ENCODE data around the gene CDH4. TPM values are rescaled to one million over a fixed set of nuclear protein-coding genes. Genes with fewer than 3 reads are reported as not detected.

Gene CDH4
- total RNA-seq, 1 experiment from 2014 or later: 25.0 TPM

DNA sequence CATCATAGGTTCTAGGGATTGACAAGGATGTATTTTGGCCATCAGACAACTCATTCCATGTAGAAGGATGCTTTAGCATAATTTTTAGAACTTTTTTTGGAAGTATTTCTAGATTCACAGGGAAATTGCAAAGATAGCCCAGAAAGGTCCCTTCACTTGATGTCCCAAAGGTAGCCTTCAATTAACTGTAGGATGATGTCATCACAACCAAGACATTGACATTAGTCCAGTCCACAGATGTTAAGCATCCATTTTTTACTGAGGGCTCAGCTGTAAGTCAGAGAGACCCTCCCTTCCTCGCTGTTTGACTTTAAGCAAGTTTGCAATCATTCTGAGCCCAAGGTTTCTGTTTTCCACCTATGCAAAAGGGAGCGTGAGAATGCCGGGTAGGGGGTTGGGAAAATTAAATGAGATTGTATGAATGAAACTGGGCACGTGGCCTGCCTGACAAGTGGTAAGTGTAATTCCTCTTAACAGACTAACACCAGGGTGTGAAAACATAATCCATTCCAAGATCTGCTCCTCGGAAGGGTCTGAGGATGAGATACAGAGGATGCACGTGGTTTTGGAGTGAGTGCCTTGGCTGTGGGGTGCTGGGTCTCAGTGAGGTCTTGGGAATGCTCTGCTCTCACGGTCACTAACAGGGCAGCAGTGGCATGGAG lies 126.8 kb downstream of the CDH4 start:
- no TSS peak for BruUV-seq (replicated peaks)
- no peaks in the 10 kb centered on the region for H3K27me3 Mint-ChIP-seq (ENCODE audit: insufficient read depth, unreplicated experiment)
- intact Hi-C loops (cut with micrococcal nuclease): no loop called here
- CTCF ChIA-PET: interaction anchor here (0.6 kb wide), 1 partner anchor 52 kb away, joined by 3 read pairs; no protein-coding TSS in a partner anchor
- H3K36me3 Mint-ChIP-seq (ENCODE audit: insufficient read depth, unreplicated experiment): no peaks in the 10 kb centered on the region
- TF ChIP-seq, protein P1, sequence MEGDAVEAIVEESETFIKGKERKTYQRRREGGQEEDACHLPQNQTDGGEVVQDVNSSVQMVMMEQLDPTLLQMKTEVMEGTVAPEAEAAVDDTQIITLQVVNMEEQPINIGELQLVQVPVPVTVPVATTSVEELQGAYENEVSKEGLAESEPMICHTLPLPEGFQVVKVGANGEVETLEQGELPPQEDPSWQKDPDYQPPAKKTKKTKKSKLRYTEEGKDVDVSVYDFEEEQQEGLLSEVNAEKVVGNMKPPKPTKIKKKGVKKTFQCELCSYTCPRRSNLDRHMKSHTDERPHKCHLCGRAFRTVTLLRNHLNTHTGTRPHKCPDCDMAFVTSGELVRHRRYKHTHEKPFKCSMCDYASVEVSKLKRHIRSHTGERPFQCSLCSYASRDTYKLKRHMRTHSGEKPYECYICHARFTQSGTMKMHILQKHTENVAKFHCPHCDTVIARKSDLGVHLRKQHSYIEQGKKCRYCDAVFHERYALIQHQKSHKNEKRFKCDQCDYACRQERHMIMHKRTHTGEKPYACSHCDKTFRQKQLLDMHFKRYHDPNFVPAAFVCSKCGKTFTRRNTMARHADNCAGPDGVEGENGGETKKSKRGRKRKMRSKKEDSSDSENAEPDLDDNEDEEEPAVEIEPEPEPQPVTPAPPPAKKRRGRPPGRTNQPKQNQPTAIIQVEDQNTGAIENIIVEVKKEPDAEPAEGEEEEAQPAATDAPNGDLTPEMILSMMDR (IDR thresholded peaks at IDR 0.05; ENCODE audit: unreplicated experiment): no peak
- no peak overlapping the region for H3K4me3 Mint-ChIP-seq (ENCODE audit: unreplicated experiment)
- no peaks in the 10 kb centered on the region for H3K9me3 Mint-ChIP-seq (ENCODE audit: unreplicated experiment)
- no peak overlapping the region for H3K27ac Mint-ChIP-seq (ENCODE audit: low read depth, unreplicated experiment)
- no peak for DNase-seq (ENCODE audit: unreplicated experiment)
- no peaks in the 10 kb centered on the region for H3K4me1 Mint-ChIP-seq (ENCODE audit: insufficient read depth, unreplicated experiment)
- POLR2A ChIA-PET: no interaction called here

DNA sequence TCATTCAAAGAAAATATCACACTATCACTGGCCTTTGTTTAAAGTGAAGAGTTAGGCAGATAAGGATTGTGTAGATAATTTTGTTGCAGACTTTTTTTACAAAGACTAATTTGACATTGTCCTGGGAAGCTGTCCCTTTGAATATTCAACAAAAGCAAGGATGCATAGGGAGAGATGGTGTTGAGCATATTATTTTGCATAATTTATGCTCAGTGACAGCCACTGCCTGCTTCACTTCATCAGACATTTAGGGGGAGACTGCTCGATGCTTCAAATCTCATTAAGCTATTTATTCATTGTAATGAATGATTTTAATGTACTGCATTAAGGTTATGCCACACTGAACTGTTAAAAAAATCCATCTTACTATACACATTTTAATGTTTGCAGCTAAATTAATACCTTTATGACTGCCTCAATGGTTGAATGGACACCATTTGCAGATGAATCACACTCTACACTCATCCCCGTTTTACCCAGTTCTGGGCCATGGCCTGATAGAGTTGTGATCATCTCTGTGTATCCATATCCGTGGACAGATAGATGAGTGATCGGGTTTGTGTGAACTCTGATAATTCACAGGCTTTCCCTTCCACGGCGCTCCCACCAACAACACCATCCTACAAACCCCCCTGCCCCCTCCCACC lies 128.0 kb downstream of the CDH4 start:
- Mint-ChIP-seq H3K36me3 (ENCODE audit: insufficient read depth, unreplicated experiment) (no peaks in the 10 kb centered on the region), H3K9me3 (ENCODE audit: unreplicated experiment) (no peaks in the 10 kb centered on the region), H3K27me3 (ENCODE audit: insufficient read depth, unreplicated experiment) (no peaks in the 10 kb centered on the region), H3K4me3 (ENCODE audit: unreplicated experiment) (no peak overlapping the region), H3K4me1 (ENCODE audit: insufficient read depth, unreplicated experiment) (no peaks in the 10 kb centered on the region), H3K27ac (ENCODE audit: low read depth, unreplicated experiment) (no peak overlapping the region)
- no TSS peak for BruUV-seq (replicated peaks)
- POLR2A ChIA-PET: no interaction called here
- CTCF ChIA-PET: interaction anchor here (0.5 kb wide), 1 partner anchor 177 kb away, joined by 4 read pairs; no protein-coding TSS in a partner anchor
- TF ChIP-seq, protein P1 (IDR thresholded peaks at IDR 0.05; ENCODE audit: unreplicated experiment): no peak
- intact Hi-C loops (cut with micrococcal nuclease): no loop called here
- no peak for DNase-seq (ENCODE audit: unreplicated experiment)

DNA sequence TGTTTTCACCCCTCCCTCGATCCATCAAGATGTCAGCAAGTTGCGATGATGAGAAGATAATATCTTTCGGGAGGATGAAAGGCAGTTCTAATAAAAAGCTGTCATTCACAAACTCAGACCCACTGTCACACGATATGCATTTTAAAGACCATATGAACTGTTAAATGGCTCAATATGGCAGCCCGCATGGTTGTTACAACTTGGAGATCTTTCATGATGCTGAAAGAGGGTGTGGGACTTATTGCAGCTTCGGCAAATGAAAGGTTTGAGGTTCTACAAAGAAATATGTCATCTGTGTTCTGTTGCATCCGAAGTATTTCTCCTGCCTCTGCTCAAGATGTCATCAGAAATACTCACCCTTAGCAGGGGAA lies 128.5 kb downstream of the CDH4 start:
- H3K4me1 Mint-ChIP-seq (ENCODE audit: insufficient read depth, unreplicated experiment): no peaks in the 10 kb centered on the region
- no peaks in the 10 kb centered on the region for H3K9me3 Mint-ChIP-seq (ENCODE audit: unreplicated experiment)
- no TSS peak for BruUV-seq (replicated peaks)
- intact Hi-C loops (cut with micrococcal nuclease): no loop called here
- no peaks in the 10 kb centered on the region for H3K36me3 Mint-ChIP-seq (ENCODE audit: insufficient read depth, unreplicated experiment)
- no peak for DNase-seq (ENCODE audit: unreplicated experiment)
- TF ChIP-seq, protein P1 (IDR thresholded peaks at IDR 0.05; ENCODE audit: unreplicated experiment): no peak
- CTCF ChIA-PET: interaction anchor here (1.4 kb wide), 1 partner anchor 516 kb away, joined by 7 read pairs; no protein-coding TSS in a partner anchor
- H3K27ac Mint-ChIP-seq (ENCODE audit: low read depth, unreplicated experiment): no peak overlapping the region
- H3K27me3 Mint-ChIP-seq (ENCODE audit: insufficient read depth, unreplicated experiment): no peaks in the 10 kb centered on the region
- POLR2A ChIA-PET: no interaction called here
- no peak overlapping the region for H3K4me3 Mint-ChIP-seq (ENCODE audit: unreplicated experiment)

DNA sequence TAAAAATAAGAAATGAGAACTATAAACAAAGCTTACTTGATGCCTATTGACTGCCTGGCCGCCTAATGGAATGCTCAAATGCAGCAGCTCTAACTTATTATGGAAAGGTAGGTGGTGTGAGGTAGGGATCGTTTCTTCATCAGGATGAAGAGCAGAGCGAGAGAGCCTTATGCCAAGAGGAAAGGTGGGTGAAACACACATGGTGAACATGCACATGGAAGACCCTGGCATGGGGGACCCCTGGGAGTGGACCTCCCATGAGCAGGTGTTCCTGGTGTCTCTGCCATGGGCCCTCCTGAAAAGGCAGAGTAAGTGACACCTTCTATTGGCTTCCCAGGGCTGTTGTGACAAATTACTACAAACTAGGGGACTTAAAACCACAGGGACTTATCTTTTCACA lies 130.1 kb downstream of the CDH4 start:
- POLR2A ChIA-PET: interaction anchor here (0.7 kb wide), 1 partner anchor 16 kb away, joined by 3 read pairs; no protein-coding TSS in a partner anchor
- Mint-ChIP-seq H3K36me3 (ENCODE audit: insufficient read depth, unreplicated experiment) (peaks cover 6% of the 10 kb centered on the region), H3K27me3 (ENCODE audit: insufficient read depth, unreplicated experiment) (no peaks in the 10 kb centered on the region), H3K9me3 (ENCODE audit: unreplicated experiment) (no peaks in the 10 kb centered on the region), H3K4me3 (ENCODE audit: unreplicated experiment) (no peak overlapping the region), H3K4me1 (ENCODE audit: insufficient read depth, unreplicated experiment) (peaks cover 3% of the 10 kb centered on the region), H3K27ac (ENCODE audit: low read depth, unreplicated experiment) (no peak overlapping the region)
- TF ChIP-seq, protein P1 (IDR thresholded peaks at IDR 0.05; ENCODE audit: unreplicated experiment): no peak
- intact Hi-C loops (cut with micrococcal nuclease): no loop called here
- BruUV-seq (replicated peaks): no TSS peak
- CTCF ChIA-PET: interaction anchor here (0.6 kb wide), 1 partner anchor 657 kb away, joined by 3 read pairs; no protein-coding TSS in a partner anchor
- DNase-seq (ENCODE audit: unreplicated experiment): no peak

All from MCF 10A (cell line).